NCI-H128 (cell line): ENCODE results near the gene HSPA13.
"Not testable (repeated sequence)": the region's sequence is repeated elsewhere in the genome, so short reads cannot be mapped to it uniquely, and the experiment has no call there.

Experiments used
- DNase-seq: peaks from one replicate; lab custom pipeline; 2025; ENCODE audit not compliant: unreplicated experiment; lab: John Stamatoyannopoulos, UW

HSPA13 gene

GRCh38 chr21:14382835-14383595 lies at the start of gene HSPA13:
TSS of gene HSPA13 (minus strand) at chr21:14383146. CDS start at chr21:14383119, 27 bp downstream.
- peak; percentile 99 for DNase-seq

- no peak for DNase-seq
Observed at GRCh38 chr21:14418920-14419319, 36.0 kb upstream of the HSPA13 start.

GRCh38 chr21:14414932-14415508 lies 32.1 kb upstream of the HSPA13 start:
- DNase-seq = no peak

- DNase-seq = no peak
Observed at GRCh38 chr21:14405962-14406361, 23.0 kb upstream of the HSPA13 start.

- DNase-seq = no peak
Observed at GRCh38 chr21:14405225-14405624, 22.3 kb upstream of the HSPA13 start.

GRCh38 chr21:14403681-14404318 lies 20.9 kb upstream of the HSPA13 start:
- no peak for DNase-seq

- no peak for DNase-seq
Observed at GRCh38 chr21:14401217-14401616, 18.3 kb upstream of the HSPA13 start.

- no peak for DNase-seq
Observed at GRCh38 chr21:14388282-14388681, 5.3 kb upstream of the HSPA13 start.

GRCh38 chr21:14384453-14384852 lies 1.5 kb upstream of the HSPA13 start:
- no peak for DNase-seq

GRCh38 chr21:14383596-14384180 lies 742 bp upstream of the HSPA13 start:
- DNase-seq = no peak

GRCh38 chr21:14382486-14382834 lies 486 bp downstream of the HSPA13 start:
- no peak for DNase-seq

- no peak for DNase-seq
Observed at GRCh38 chr21:14376854-14377253, 6.1 kb downstream of the HSPA13 start.

- DNase-seq = no peak
Observed at GRCh38 chr21:14366998-14367397, 15.9 kb downstream of the HSPA13 start.

- DNase-seq = no peak
Observed at GRCh38 chr21:14361958-14362357, 21.0 kb downstream of the HSPA13 start.

- DNase-seq = no peak
Observed at GRCh38 chr21:14358775-14359174, 24.2 kb downstream of the HSPA13 start.

- DNase-seq = no peak
Observed at GRCh38 chr21:14356746-14357145, 26.2 kb downstream of the HSPA13 start.

GRCh38 chr21:14354515-14354914 lies 28.4 kb downstream of the HSPA13 start:
- DNase-seq = no peak

- DNase-seq = no peak
Observed at GRCh38 chr21:14353726-14354125, 29.2 kb downstream of the HSPA13 start.

- DNase-seq = no peak
Observed at GRCh38 chr21:14353231-14353630, 29.7 kb downstream of the HSPA13 start.

- not testable (repeated sequence) for DNase-seq
Observed at GRCh38 chr21:14327346-14327745, 55.6 kb downstream of the HSPA13 start.

GRCh38 chr21:14325595-14325994 lies 57.4 kb downstream of the HSPA13 start:
- DNase-seq = no peak
